GM23338 (cell line): ENCODE results near the gene VPS41. TPM values are rescaled to one million over a fixed set of nuclear protein-coding genes. Genes with fewer than 3 reads are reported as not detected.

ENCODE experiments used
- ATAC-seq: fragments of 200-7000 bp; cut with Tn5 transposase; 3 replicates; pipeline ENCODE4 v1.9.1; 2020
- DNase-seq: peaks from one replicate; pipeline ENCODE4 v3.0.0-alpha.2; 2015; ENCODE audit warnings: low spot score
- H2AFZ ChIP-seq: fragments of 200-600 bp; sonication (generic); 2 replicates; pipeline ENCODE4 v1.8.0; 2016; ENCODE audit warnings: antibody characterized with exemption, mild to moderate bottlenecking, moderate library complexity
- H3F3A ChIP-seq: fragments of 200-600 bp; sonication (generic); replicated peaks from 2 replicates; pipeline ENCODE4 v1.8.0; 2017; ENCODE audit warnings: antibody characterized with exemption, mixed run types, low read depth
- H3K27ac ChIP-seq: fragments of 200-600 bp; sonication (generic); 2 replicates; pipeline ENCODE4 v1.6.1; 2016; ENCODE audit warnings: low read depth
- H3K27me3 ChIP-seq: fragments of 200-600 bp; sonication (generic); 2 replicates; pipeline ENCODE4 v1.8.0; 2016; ENCODE audit warnings: mild to moderate bottlenecking, mixed run types, moderate library complexity; ENCODE audit not compliant: insufficient read depth
- H3K36me3 ChIP-seq: fragments of 200-600 bp; sonication (generic); 2 replicates; pipeline ENCODE4 v1.8.0; 2016; ENCODE audit warnings: mild to moderate bottlenecking; ENCODE audit not compliant: insufficient read depth
- H3K4me1 ChIP-seq: fragments of 200-600 bp; sonication (generic); 2 replicates; pipeline ENCODE4 v1.8.0; 2016; ENCODE audit warnings: mild to moderate bottlenecking, moderate library complexity; ENCODE audit not compliant: insufficient read depth
- H3K4me2 ChIP-seq: fragments of 200-600 bp; sonication (generic); 2 replicates; pipeline ENCODE4 v1.7.1; 2017; ENCODE audit warnings: mixed run types
- H3K4me3 ChIP-seq: fragments of 200-600 bp; sonication (generic); 2 replicates; pipeline ENCODE4 v1.6.1; 2016; ENCODE audit warnings: mixed run types
- H3K79me2 ChIP-seq: fragments of 200-600 bp; sonication (generic); replicated peaks from 2 replicates; pipeline ENCODE4 v1.8.0; 2017; ENCODE audit warnings: mild to moderate bottlenecking; ENCODE audit not compliant: insufficient read depth
- H3K9me2 ChIP-seq: fragments of 200-600 bp; sonication (generic); 2 replicates; pipeline ENCODE4 v1.8.0; 2017; ENCODE audit not compliant: insufficient read depth
- H4K20me1 ChIP-seq: fragments of 200-600 bp; sonication (generic); replicated peaks from 2 replicates; pipeline ENCODE4 v1.8.0; 2017; ENCODE audit warnings: mild to moderate bottlenecking; ENCODE audit not compliant: insufficient read depth
- H3K27ac Mint-ChIP-seq: 2 replicates; pipeline ENCODE4 v1.8.0; 2020; ENCODE audit warnings: inconsistent platforms, mild to moderate bottlenecking, moderate library complexity, mixed read lengths
- H3K27me3 Mint-ChIP-seq: 3 replicates; pipeline ENCODE4 v1.8.0; 2022; ENCODE audit warnings: low read depth, mild to moderate bottlenecking, moderate library complexity, mixed read lengths, inconsistent platforms; ENCODE audit not compliant: insufficient read depth, poor library complexity
- H3K36me3 Mint-ChIP-seq: 3 replicates; pipeline ENCODE4 v1.8.0; 2021; ENCODE audit warnings: low read depth, mild to moderate bottlenecking, inconsistent platforms, moderate library complexity, mixed read lengths
- H3K4me1 Mint-ChIP-seq: 3 replicates; pipeline ENCODE4 v1.8.0; 2020; ENCODE audit warnings: mild to moderate bottlenecking, inconsistent platforms, mixed read lengths
- H3K4me3 Mint-ChIP-seq: 3 replicates; pipeline ENCODE4 v1.8.0; 2021; ENCODE audit warnings: moderate library complexity, mild to moderate bottlenecking, inconsistent platforms, mixed read lengths
- H3K9me3 Mint-ChIP-seq: 3 replicates; pipeline ENCODE4 v1.8.0; 2020; ENCODE audit warnings: moderate library complexity, mild to moderate bottlenecking, inconsistent platforms, mixed read lengths
- CREB1 ChIP-seq: fragments of 250-450 bp; sonication (Bioruptor Pico); IDR thresholded peaks from 2 replicates; pipeline ENCODE4 v1.5.0; 2020; ENCODE audit warnings: low read depth, mild to moderate bottlenecking, moderate library complexity
- CTCF ChIP-seq, 2 experiments: fragments of 200-600 bp in 1 of 2; sonication (generic) in 1 of 2; conservative IDR thresholded peaks; 2 replicates each; pipeline versions ENCODE4 v1.5.1 to v1.6.1; 2016 to 2017; ENCODE audit warnings: antibody characterized with exemption in 2 of 2, low read depth in 2 of 2, mild to moderate bottlenecking in 2 of 2, moderate library complexity in 1 of 2
- ETS1 ChIP-seq: IDR thresholded peaks from 2 replicates; pipeline ENCODE4 v1.6.1; 2016; ENCODE audit warnings: antibody characterized with exemption
- EZH2 ChIP-seq: fragments of 200-600 bp; sonication (generic); IDR thresholded peaks from one replicate; pipeline ENCODE4 v1.8.0; 2017; ENCODE audit warnings: antibody characterized with exemption, mild to moderate bottlenecking, low read depth; ENCODE audit not compliant: unreplicated experiment
- JUNB ChIP-seq: IDR thresholded peaks from one replicate; pipeline ENCODE4 v1.6.1; 2016; ENCODE audit warnings: antibody characterized with exemption; ENCODE audit not compliant: unreplicated experiment
- NANOG ChIP-seq: IDR thresholded peaks from 2 replicates; pipeline ENCODE4 v1.6.1; 2016; ENCODE audit warnings: antibody characterized with exemption, borderline replicate concordance
- POLR2AphosphoS5 ChIP-seq: IDR thresholded peaks from 2 replicates; pipeline ENCODE4 v1.6.1; 2016; ENCODE audit warnings: antibody characterized with exemption, low read depth
- REST ChIP-seq: IDR thresholded peaks from one replicate; pipeline ENCODE4 v1.6.1; 2018; ENCODE audit warnings: antibody characterized with exemption; ENCODE audit not compliant: unreplicated experiment
- STAT1 ChIP-seq: IDR thresholded peaks from one replicate; pipeline ENCODE4 v1.6.1; 2016; ENCODE audit warnings: antibody characterized with exemption; ENCODE audit not compliant: unreplicated experiment
- ZNF114 ChIP-seq: fragments of 250-450 bp; sonication (Bioruptor Pico); IDR thresholded peaks from 2 replicates; pipeline ENCODE4 v1.5.0; 2020; ENCODE audit warnings: mild to moderate bottlenecking, moderate library complexity
- ZNF331 ChIP-seq: fragments of 250-450 bp; sonication (Bioruptor Pico); IDR thresholded peaks from 2 replicates; pipeline ENCODE4 v1.5.0; 2020; ENCODE audit warnings: low read depth, mild to moderate bottlenecking, moderate library complexity
- ZNF462 ChIP-seq: fragments of 250-450 bp; sonication (Bioruptor Pico); IDR thresholded peaks from 2 replicates; pipeline ENCODE4 v1.5.0; 2020; ENCODE audit warnings: mild to moderate bottlenecking, moderate library complexity
- polyA plus RNA-seq: library from polyadenylated mRNA; unstranded; fragments of >200 nt; fragmentation: Nextera tagmentation; extraction: Ambion mirVana; gene quantifications from 2 replicates; pipeline ENCODE4 v1.2.1, GENCODE V29; 2016
- total RNA-seq: library from RNA; depleted of rRNA; stranded (reverse); fragments of >200 nt; shearing (Covaris generic); gene quantifications from 2 replicates; pipeline ENCODE4 v1.2.3, GENCODE V29; 2014

The VPS41 gene
- total and polyA plus RNA-seq, 2 experiments from 2014 or later = 20.2 to 41.2 TPM

GRCh38 chr7:38740041-38740440 lies 168.9 kb downstream of the VPS41 start (continued):
- TF ChIP-seq STAT1 (no peak), ZNF331 (CRISPR knock-in tag) (no peak), CTCF (conservative IDR thresholded peaks at IDR 0.05; ENCODE audit: low read depth in 2 of 2) (no peak), POLR2AphosphoS5 (no peak), NANOG (no peak), CREB1 (no peak), ZNF114 (CRISPR knock-in tag) (no peak)

- no peaks in the 10 kb centered on the region for H3K4me1 ChIP-seq
- DNase-seq (no peak), ATAC-seq (no peak)
- H3K79me2 ChIP-seq = no peaks in the 10 kb centered on the region
- H3K27me3 Mint-ChIP-seq = no peaks in the 10 kb centered on the region
- no peak overlapping the region for H2AFZ ChIP-seq
- H4K20me1 ChIP-seq = no peaks in the 10 kb centered on the region
- H3K4me2 ChIP-seq = no peak overlapping the region
- no peaks in the 10 kb centered on the region for H3K27me3 ChIP-seq
- no peak overlapping the region for H3K4me3 ChIP-seq
- no peaks in the 10 kb centered on the region for H3K4me1 Mint-ChIP-seq
- no peaks in the 10 kb centered on the region for H3K9me2 ChIP-seq
- H3K36me3 Mint-ChIP-seq = no peaks in the 10 kb centered on the region; the same call in 2 of the 3 replicates
- no peak overlapping the region for H3K27ac Mint-ChIP-seq
- H3K9me3 Mint-ChIP-seq = no peaks in the 10 kb centered on the region
- H3K4me3 Mint-ChIP-seq = no peak overlapping the region
- H3F3A ChIP-seq = no peaks in the 10 kb centered on the region
- H3K36me3 ChIP-seq = no peaks in the 10 kb centered on the region
- no peak overlapping the region for H3K27ac ChIP-seq
- no peak for TF ChIP-seq NANOG
- TF ChIP-seq ZNF114 (CRISPR knock-in tag) = no peak
- TF ChIP-seq EZH2 = no peak
- TF ChIP-seq ETS1 = no peak
- TF ChIP-seq ZNF462 (CRISPR knock-in tag) = no peak
- no peak for TF ChIP-seq REST
- no peak for TF ChIP-seq STAT1
- no peak for TF ChIP-seq JUNB
- TF ChIP-seq ZNF331 (CRISPR knock-in tag) = no peak
- TF ChIP-seq CREB1 = no peak
Measured at GRCh38 chr7:38736138-38736537, 172.9 kb downstream of the VPS41 start.
